HepG2 (cell line): ENCODE data around the gene CDK6. TPM values are rescaled to one million over a fixed set of nuclear protein-coding genes. Genes with fewer than 3 reads are reported as not detected.

Experiments used
- AKNA ChIP-seq: sonication (generic); formaldehyde crosslinking; IDR thresholded peaks from 2 replicates; pipeline ENCODE4 v1.4.0; 2020; ENCODE audit warnings: missing genetic modification reagents, borderline replicate concordance
- CBX1 ChIP-seq: IDR thresholded peaks from one replicate; pipeline ENCODE4 v1.6.1; 2016; ENCODE audit warnings: antibody characterized with exemption, low read depth
- CREB1 ChIP-seq, 2 experiments: fragments of 450-650 bp in 1 of 2; IDR thresholded peaks; 2 replicates each; pipeline ENCODE4 v1.6.1; 2016 to 2017; ENCODE audit warnings: control low read depth in 1 of 2, mild to moderate bottlenecking in 1 of 2, missing compliant biosample characterization in 1 of 2, missing genetic modification characterization in 1 of 2
- ESRRA ChIP-seq: sonication (generic); formaldehyde crosslinking; IDR thresholded peaks from 2 replicates; pipeline ENCODE4 v1.5.1; 2020; ENCODE audit warnings: mild to moderate bottlenecking, low read depth, missing genetic modification reagents
- GLI4 ChIP-seq: sonication (generic); formaldehyde crosslinking; IDR thresholded peaks from 2 replicates; pipeline ENCODE4 v1.5.1; 2020; ENCODE audit warnings: missing genetic modification reagents, mild to moderate bottlenecking, moderate library complexity, borderline replicate concordance
- HHEX ChIP-seq: IDR thresholded peaks from 2 replicates; pipeline ENCODE4 v1.6.1; 2016; ENCODE audit warnings: control low read depth
- HMG20B ChIP-seq: conservative IDR thresholded peaks from 2 replicates; pipeline ENCODE4 v1.6.1; 2016; ENCODE audit warnings: missing genetic modification reagents, missing compliant biosample characterization
- MED13 ChIP-seq: sonication (generic); formaldehyde crosslinking; IDR thresholded peaks from 2 replicates; pipeline ENCODE4 v1.5.0; 2020; ENCODE audit warnings: missing genetic modification reagents
- REPIN1 ChIP-seq: sonication (generic); formaldehyde crosslinking; IDR thresholded peaks from 2 replicates; pipeline ENCODE4 v1.8.0; 2022; ENCODE audit warnings: missing genetic modification reagents, low read depth, mild to moderate bottlenecking, borderline replicate concordance
- SCMH1 ChIP-seq: sonication (generic); formaldehyde crosslinking; IDR thresholded peaks from 2 replicates; pipeline ENCODE4 v1.9.0; 2021; ENCODE audit warnings: missing genetic modification reagents, mild to moderate bottlenecking, borderline replicate concordance
- SMC3 ChIP-seq: IDR thresholded peaks from 2 replicates; pipeline ENCODE4 v1.6.1; 2011; ENCODE audit warnings: low read length, improper control_type of control experiment
- SOX5 ChIP-seq: IDR thresholded peaks from 2 replicates; pipeline ENCODE4 v1.6.1; 2016; ENCODE audit warnings: borderline replicate concordance
- ZBTB34 ChIP-seq: sonication (generic); formaldehyde crosslinking; IDR thresholded peaks from 2 replicates; pipeline ENCODE4 v1.8.0; 2022; ENCODE audit warnings: mild to moderate bottlenecking, missing genetic modification reagents
- ZBTB8A ChIP-seq: sonication (generic); formaldehyde crosslinking; IDR thresholded peaks from 2 replicates; pipeline ENCODE4 v1.4.0; 2020; ENCODE audit warnings: mild to moderate bottlenecking, low read depth, missing genetic modification reagents, borderline replicate concordance
- ZEB1 ChIP-seq: IDR thresholded peaks from 2 replicates; pipeline ENCODE4 v1.6.1; 2012; ENCODE audit warnings: mild to moderate bottlenecking, low read depth, inconsistent platforms; ENCODE audit not compliant: insufficient replicate concordance
- ZNF138 ChIP-seq: sonication (generic); formaldehyde crosslinking; IDR thresholded peaks from 2 replicates; pipeline ENCODE4 v1.5.0; 2020; ENCODE audit warnings: mild to moderate bottlenecking, low read depth, missing genetic modification reagents
- ZNF207 ChIP-seq: fragments of 450-650 bp; IDR thresholded peaks from 2 replicates; pipeline ENCODE4 v1.6.1; 2016; ENCODE audit warnings: antibody characterized with exemption, borderline replicate concordance
- ZNF383 ChIP-seq: sonication (generic); formaldehyde crosslinking; IDR thresholded peaks from 2 replicates; pipeline ENCODE4 v1.4.0; 2020; ENCODE audit warnings: missing genetic modification reagents, mild to moderate bottlenecking, borderline replicate concordance
- ZNF709 ChIP-seq: sonication (generic); formaldehyde crosslinking; IDR thresholded peaks from 2 replicates; pipeline ENCODE4 v1.5.0; 2020; ENCODE audit warnings: mild to moderate bottlenecking, missing genetic modification reagents
- ZNF790 ChIP-seq: sonication (generic); formaldehyde crosslinking; IDR thresholded peaks from 2 replicates; pipeline ENCODE4 v1.8.0; 2022; ENCODE audit warnings: missing genetic modification reagents, mild to moderate bottlenecking, borderline replicate concordance
- polyA plus RNA-seq, 8 experiments: library from polyadenylated mRNA; depleted of rRNA in 3 of 8; stranded (reverse) in 7 of 8; unstranded in 1 of 8; fragments of >200 nt; fragmentation: Illumina TruSeq in 4 of 8; extraction: Trizol in 4 of 8; gene quantifications; 2 replicates each; pipeline versions ENCODE4 v1.2.1 to v1.2.3, GENCODE V29; 2011 to 2016; ENCODE audit warnings: low read depth in 4 of 8, missing spikeins in 1 of 8, mixed read lengths in 1 of 8; ENCODE audit not compliant: insufficient read depth in 1 of 8
- total RNA-seq, 5 experiments: library from RNA; depleted of rRNA; stranded (reverse); fragments of >200 nt; fragmentation: Illumina TruSeq; extraction: Trizol; gene quantifications; 2 replicates each; pipeline ENCODE4 v1.2.3, GENCODE V29; 2016; ENCODE audit warnings: low read depth in 1 of 5

CDK6 gene
- total and polyA plus RNA-seq, 2 of the 13 experiments (the other 11 are each of a cell fraction or from before 2014, with no cell fraction given), result 34.6 to 90.8 TPM

- peak; percentile 77; the same call in 1 of the 2 replicates for TF ChIP-seq ZNF709
- TF ChIP-seq ZNF383 (CRISPR knock-in tag), result no peak
- no peak for TF ChIP-seq CBX1
- peak; percentile 71 for TF ChIP-seq HMG20B
- TF ChIP-seq AKNA (CRISPR knock-in tag), result no peak
- peak; percentile 75 for TF ChIP-seq ZEB1
- TF ChIP-seq CREB1 (IDR thresholded peaks at IDR 0.05), result no peak
- TF ChIP-seq CREB1 (CRISPR knock-in tag; IDR thresholded peaks at IDR 0.05), result peak; percentile 85
- TF ChIP-seq SMC3, result no peak; the same call in none of the 2 replicates
- TF ChIP-seq ZNF207, result no peak
- TF ChIP-seq REPIN1, result peak; percentile 70; the same call in 1 of the 2 replicates
- peak; percentile 78; the same call in 1 of the 2 replicates for TF ChIP-seq ZNF790 (CRISPR knock-in tag)
- no peak; the same call in 1 of the 2 replicates for TF ChIP-seq HHEX (CRISPR knock-in tag)
- TF ChIP-seq ZBTB34, result peak; percentile 52; the same call in 1 of the 2 replicates
- TF ChIP-seq ESRRA (CRISPR knock-in tag), result no peak
- peak; percentile 92 for TF ChIP-seq SOX5
- TF ChIP-seq MED13 (CRISPR knock-in tag), result peak; percentile 96
- no peak for TF ChIP-seq ZBTB8A
- no peak for TF ChIP-seq GLI4 (CRISPR knock-in tag)
- no peak for TF ChIP-seq SCMH1
- TF ChIP-seq ZNF138 (CRISPR knock-in tag), result no peak
Measured at GRCh38 chr7:92695308-92696261, 140.8 kb downstream of the CDK6 start (continued).
